BJ (cell line): ENCODE measurements around the gene CRISP1. TPM values are rescaled to one million over a fixed set of nuclear protein-coding genes. Genes with fewer than 3 reads are reported as not detected.

Source experiments
- CTCF ChIA-PET: fragments of 350-600 bp; formaldehyde crosslinking; extraction: SDS; loops from one replicate; lab custom pipeline; 2021; ENCODE audit warnings: antibody characterized with exemption, inconsistent platforms; lab: Yijun Ruan, JAX
- POLR2A ChIA-PET: fragments of 300-600 bp; sonication (Branson Sonifier 250); formaldehyde crosslinking; extraction: SDS; loops from one replicate; lab custom pipeline; 2021; ENCODE audit warnings: antibody characterized with exemption; lab: Charles Lee
- DNase-seq: peaks from one replicate; pipeline ENCODE4 v3.0.0-alpha.2; 2011; ENCODE audit warnings: low read depth
- H3K27me3 ChIP-seq: 2 replicates; pipeline ENCODE4 v1.6.0; 2011; ENCODE audit warnings: low read length; ENCODE audit not compliant: control insufficient read depth, insufficient read depth
- H3K36me3 ChIP-seq: 2 replicates; pipeline ENCODE4 v1.5.1; 2011; ENCODE audit warnings: low read length; ENCODE audit not compliant: control insufficient read depth, insufficient read depth
- H3K4me3 ChIP-seq: 2 replicates; pipeline ENCODE4 v1.5.1; 2011; ENCODE audit warnings: low read depth, mild to moderate bottlenecking, control low read depth, low read length
- CTCF ChIP-seq: IDR thresholded peaks from 2 replicates; pipeline ENCODE4 v1.5.1; 2011; ENCODE audit warnings: low read depth, mild to moderate bottlenecking, control low read depth, inconsistent platforms, low read length, moderate library complexity; ENCODE audit not compliant: insufficient read depth
- polyA plus RNA-seq: library from polyadenylated mRNA; depleted of rRNA; stranded (reverse); fragments of >200 nt; gene quantifications from 2 replicates; pipeline ENCODE4 v1.2.3, GENCODE V29; 2011

CRISP1 gene
- polyA plus RNA-seq, 1 experiment = not detected

DNA sequence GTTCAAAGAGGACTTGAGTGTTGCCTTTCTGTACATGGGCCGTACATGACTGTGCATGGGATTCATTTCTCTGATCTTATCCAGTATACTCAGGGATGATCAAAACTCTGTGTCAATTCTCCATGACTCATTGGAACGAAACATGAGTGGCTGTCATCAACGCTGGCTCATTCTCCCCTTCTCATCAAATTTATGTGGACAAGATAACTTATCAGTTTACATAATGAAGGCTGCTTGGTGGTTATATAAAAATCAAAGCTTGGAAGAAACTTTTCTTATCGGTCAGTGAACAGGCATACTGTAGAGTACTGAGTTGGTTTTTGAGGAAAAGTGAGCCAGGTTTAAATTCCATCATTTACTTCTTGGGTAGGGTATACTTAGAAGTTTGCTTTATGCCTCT, 24.9 kb downstream of the CRISP1 start:
- CTCF ChIA-PET = no interaction called here
- Histone ChIP-seq H3K4me3 (no peak overlapping the region), H3K27me3 (no peaks in the 10 kb centered on the region), H3K36me3 (no peaks in the 10 kb centered on the region)
- no peak for DNase-seq
- no peak for TF ChIP-seq CTCF
- POLR2A ChIA-PET = no interaction called here

DNA sequence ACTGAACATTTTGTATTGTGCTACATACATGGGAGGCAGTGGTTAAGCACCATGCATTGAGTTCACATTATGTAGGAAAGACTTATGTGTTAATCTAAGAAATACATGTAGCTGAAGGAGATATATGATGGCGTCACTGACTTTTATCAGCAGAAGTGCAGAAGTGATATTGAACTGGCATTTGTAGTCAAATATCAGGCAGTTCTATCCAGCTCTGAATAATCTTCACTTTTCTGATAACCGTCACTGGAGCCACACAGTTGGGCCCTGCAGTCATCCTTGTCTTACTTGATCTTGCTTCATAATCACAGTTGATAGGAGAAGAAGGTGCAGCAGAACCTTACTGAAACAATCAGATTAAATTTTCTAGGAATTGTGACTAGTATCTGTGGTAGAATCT, 26.4 kb downstream of the CRISP1 start:
- Histone ChIP-seq H3K4me3 (no peak overlapping the region), H3K36me3 (no peaks in the 10 kb centered on the region), H3K27me3 (no peaks in the 10 kb centered on the region)
- TF ChIP-seq CTCF = no peak
- no peak for DNase-seq
- ChIA-PET POLR2A (no interaction called here), CTCF (interaction anchor here (1.0 to 1.1 kb wide), 2 partner anchors 9 to 375 kb away, joined by 3 to 4 read pairs; no protein-coding TSS in a partner anchor)

DNA sequence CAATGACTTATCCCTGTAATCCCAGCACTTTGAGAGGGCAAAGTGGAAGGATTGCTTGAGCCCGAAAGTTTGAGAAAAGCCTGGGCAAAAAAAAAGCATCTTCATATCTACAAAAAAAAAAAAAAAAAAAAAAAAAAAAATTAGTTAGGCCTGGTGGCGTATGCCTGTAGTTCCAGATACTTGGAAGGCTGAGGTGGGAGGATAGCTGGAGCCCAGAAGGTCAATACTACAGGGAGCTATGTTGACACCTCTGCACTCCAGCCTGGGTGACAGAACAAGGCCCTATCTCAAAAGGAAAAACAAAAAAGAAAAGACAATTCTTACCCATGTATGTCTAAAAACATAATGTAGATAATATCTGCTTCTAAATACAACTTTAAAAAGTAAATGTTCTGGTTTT, 27.2 kb downstream of the CRISP1 start:
- TF ChIP-seq CTCF = no peak
- DNase-seq = no peak
- H3K27me3 ChIP-seq = no peaks in the 10 kb centered on the region
- ChIA-PET POLR2A (no interaction called here), CTCF (no interaction called here)
- no peak overlapping the region for H3K4me3 ChIP-seq
- no peaks in the 10 kb centered on the region for H3K36me3 ChIP-seq

GRCh38 chr6:49835140-49835539, 31.2 kb downstream of the CRISP1 start:
- Histone ChIP-seq H3K4me3 (no peak overlapping the region), H3K27me3 (no peaks in the 10 kb centered on the region), H3K36me3 (no peaks in the 10 kb centered on the region)
- POLR2A ChIA-PET = no interaction called here
- CTCF ChIA-PET = interaction anchor here (2.1 kb wide), 1 partner anchor 14 kb away, joined by 4 read pairs; no protein-coding TSS in a partner anchor
- no peak for DNase-seq
- no peak for TF ChIP-seq CTCF

DNA sequence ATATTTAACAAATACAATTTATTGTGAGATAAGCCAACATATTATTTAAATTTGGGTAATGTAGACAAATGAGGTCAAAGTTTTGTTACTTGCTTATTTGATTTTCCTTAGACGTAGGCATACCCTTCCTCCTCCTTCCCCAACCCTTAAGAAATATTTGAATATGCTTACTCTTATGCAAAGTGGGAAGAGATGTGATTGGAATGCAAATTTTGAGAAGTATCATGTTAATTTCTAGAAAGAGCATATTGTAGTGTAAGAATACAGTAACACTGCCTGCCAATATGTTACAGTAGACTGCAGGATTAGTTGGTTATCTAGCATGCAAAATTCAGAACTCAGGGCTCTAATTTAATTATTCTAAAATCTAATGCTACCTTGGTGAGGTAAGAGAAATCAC, 32.9 kb downstream of the CRISP1 start:
- no peak for DNase-seq
- ChIA-PET POLR2A (no interaction called here), CTCF (no interaction called here)
- no peaks in the 10 kb centered on the region for H3K27me3 ChIP-seq
- no peak overlapping the region for H3K4me3 ChIP-seq
- no peak for TF ChIP-seq CTCF
- H3K36me3 ChIP-seq = no peaks in the 10 kb centered on the region
